K562 (cell line): ENCODE measurements around the gene CAMK2G. TPM values are rescaled to one million over a fixed set of nuclear protein-coding genes. Genes with fewer than 3 reads are reported as not detected.

Experiments
- ATF3 ChIP-seq, 2 experiments: fragments of 450-650 bp in 1 of 2; sonication (generic) in 1 of 2; formaldehyde crosslinking in 1 of 2; IDR thresholded peaks in 1 of 2; conservative IDR thresholded peaks in 1 of 2; 2 replicates each; pipeline versions ENCODE4 v1.6.1 to v1.8.1; 2016 to 2023; ENCODE audit warnings: mild to moderate bottlenecking in 2 of 2, moderate library complexity in 2 of 2, inconsistent platforms in 1 of 2, missing genetic modification reagents in 1 of 2
- CHD2 ChIP-seq: IDR thresholded peaks from 2 replicates; pipeline ENCODE4 v1.6.1; 2011; ENCODE audit warnings: low read depth, low read length
- DNMT1 ChIP-seq: fragments of 450-650 bp; IDR thresholded peaks from 2 replicates; pipeline ENCODE4 v1.6.1; 2016; ENCODE audit warnings: antibody characterized with exemption, mild to moderate bottlenecking
- ETV5 ChIP-seq: sonication (generic); formaldehyde crosslinking; IDR thresholded peaks from 2 replicates; pipeline ENCODE4 v1.4.0; 2020; ENCODE audit warnings: low read depth, mild to moderate bottlenecking, missing genetic modification reagents
- FOXA3 ChIP-seq, 2 experiments: fragments of 450-650 bp in 1 of 2; sonication (generic) in 1 of 2; formaldehyde crosslinking; IDR thresholded peaks in 1 of 2; conservative IDR thresholded peaks in 1 of 2; 2 replicates each; pipeline versions ENCODE4 v1.4.0 to v1.8.0; 2020 to 2022; ENCODE audit warnings: mild to moderate bottlenecking in 2 of 2, missing genetic modification reagents in 1 of 2
- HMG20B ChIP-seq: fragments of 250-450 bp; sonication (Bioruptor Pico); IDR thresholded peaks from 2 replicates; pipeline ENCODE4 v1.5.0; 2021; ENCODE audit warnings: mild to moderate bottlenecking
- MEF2D ChIP-seq: conservative IDR thresholded peaks from 2 replicates; pipeline ENCODE4 v1.6.1; 2016; ENCODE audit warnings: low read depth, missing genetic modification characterization, missing compliant biosample characterization
- MEIS2 ChIP-seq: fragments of 450-650 bp; IDR thresholded peaks from 2 replicates; pipeline ENCODE4 v1.6.1; 2014; ENCODE audit warnings: mild to moderate bottlenecking; ENCODE audit not compliant: partially characterized antibody
- MITF ChIP-seq: IDR thresholded peaks from 2 replicates; pipeline ENCODE4 v1.6.1; 2014; ENCODE audit warnings: antibody characterized with exemption
- NCOA6 ChIP-seq: fragments of 450-650 bp; IDR thresholded peaks from 2 replicates; pipeline ENCODE4 v1.6.1; 2017; ENCODE audit warnings: mild to moderate bottlenecking
- POLR2AphosphoS2 ChIP-seq: IDR thresholded peaks from 2 replicates; pipeline ENCODE4 v1.6.1; 2012; ENCODE audit warnings: low read length, improper control_type of control experiment
- PRPF4 ChIP-seq: fragments of 200-400 bp; formaldehyde crosslinking; IDR thresholded peaks from one replicate; pipeline ENCODE4 v1.6.1; 2017; ENCODE audit warnings: low read length, low read depth, mild to moderate bottlenecking; ENCODE audit not compliant: insufficient read depth, poor library complexity, severe bottlenecking
- SIN3B ChIP-seq: fragments of 450-650 bp; IDR thresholded peaks from 2 replicates; pipeline ENCODE4 v1.6.1; 2017; ENCODE audit warnings: low read depth, mild to moderate bottlenecking, moderate library complexity
- TAF9B ChIP-seq: fragments of 450-650 bp; IDR thresholded peaks from 2 replicates; pipeline ENCODE4 v1.6.1; 2018; ENCODE audit warnings: mild to moderate bottlenecking; ENCODE audit not compliant: partially characterized antibody
- ZC3H11A ChIP-seq: IDR thresholded peaks from 2 replicates; pipeline ENCODE4 v1.6.1; 2012; ENCODE audit warnings: low read depth, low read length, improper control_type of control experiment
- ZNF586 ChIP-seq: fragments of 450-650 bp; formaldehyde crosslinking; conservative IDR thresholded peaks from 2 replicates; pipeline ENCODE4 v1.4.0; 2020; ENCODE audit warnings: mild to moderate bottlenecking, moderate library complexity
- polyA plus RNA-seq, 8 experiments: library from polyadenylated mRNA; depleted of rRNA in 4 of 8; stranded (reverse) in 5 of 8; unstranded in 3 of 8; fragments of >200 nt; fragmentation: Nextera tagmentation in 2 of 8; fragmentation: Illumina TruSeq in 1 of 8; extraction: Ambion mirVana in 2 of 8; extraction: Trizol in 1 of 8; gene quantifications; 2 replicates each; pipeline versions ENCODE4 v1.2.1 to v1.2.3, GENCODE V29; 2011 to 2014; ENCODE audit warnings: inconsistent platforms in 1 of 8, missing spikeins in 1 of 8
- total RNA-seq, 7 experiments: library from RNA; depleted of rRNA in 6 of 7; stranded (reverse); fragments of >200 nt in 6 of 7; fragmentation: Illumina TruSeq in 2 of 7; extraction: Trizol in 2 of 7; gene quantifications; 2 replicates each; pipeline versions ENCODE4 v1.2.1 to v1.2.3, GENCODE V29; 2011 to 2021; ENCODE audit warnings: low replicate concordance in 1 of 7
- TF ChIP-seq, protein P1 (sequence below): fragments of 450-650 bp; conservative IDR thresholded peaks from 2 replicates; pipeline ENCODE4 v1.6.1; 2016; ENCODE audit warnings: missing genetic modification characterization, low read depth, mild to moderate bottlenecking, missing compliant biosample characterization, moderate library complexity
- TF ChIP-seq, protein P2 (sequence below), 2 experiments: fragments of 450-650 bp in 1 of 2; sonication (generic) in 1 of 2; formaldehyde crosslinking; conservative IDR thresholded peaks; 2 replicates each; pipeline versions ENCODE4 v1.4.0 to v1.8.1; 2020 to 2022; ENCODE audit warnings: mild to moderate bottlenecking in 1 of 2, missing genetic modification reagents in 1 of 2
- TF ChIP-seq, protein P3 (sequence below): fragments of 150-350 bp; IDR thresholded peaks from 2 replicates; pipeline ENCODE4 v1.6.1; 2014; ENCODE audit warnings: low read depth, mild to moderate bottlenecking, low read length, borderline replicate concordance

The CAMK2G gene
- total and polyA plus RNA-seq, 9 of the 15 experiments (the other 6 are each of a cell fraction or from before 2014, with no cell fraction given): 9.0 to 37.9 (median 32.6) TPM

- TF ChIP-seq FOXA3 (CRISPR knock-in tag; conservative IDR thresholded peaks at IDR 0.05 in 1 of 2, IDR thresholded peaks at IDR 0.05 in 1 of 2): no peak
- TF ChIP-seq ZC3H11A: no peak
- peak; percentile 43; the same call in 1 of the 2 replicates for TF ChIP-seq ATF3 (IDR thresholded peaks at IDR 0.05)
- no peak for TF ChIP-seq ATF3 (CRISPR knock-in tag; conservative IDR thresholded peaks at IDR 0.05)
- TF ChIP-seq PRPF4: no peak
- 0 out of 2 replicates have a peak, but pooled peaks have one; percentile 56 for TF ChIP-seq MEF2D (tag)
- TF ChIP-seq, protein P1, sequence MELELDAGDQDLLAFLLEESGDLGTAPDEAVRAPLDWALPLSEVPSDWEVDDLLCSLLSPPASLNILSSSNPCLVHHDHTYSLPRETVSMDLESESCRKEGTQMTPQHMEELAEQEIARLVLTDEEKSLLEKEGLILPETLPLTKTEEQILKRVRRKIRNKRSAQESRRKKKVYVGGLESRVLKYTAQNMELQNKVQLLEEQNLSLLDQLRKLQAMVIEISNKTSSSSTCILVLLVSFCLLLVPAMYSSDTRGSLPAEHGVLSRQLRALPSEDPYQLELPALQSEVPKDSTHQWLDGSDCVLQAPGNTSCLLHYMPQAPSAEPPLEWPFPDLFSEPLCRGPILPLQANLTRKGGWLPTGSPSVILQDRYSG (tag): no peak
- peak; percentile 58 for TF ChIP-seq MITF
- TF ChIP-seq DNMT1: no peak
- peak; percentile 81; the same call in 1 of the 2 replicates for TF ChIP-seq ETV5 (CRISPR knock-in tag)
- TF ChIP-seq TAF9B: peak; percentile 91
- TF ChIP-seq CHD2: no peak
- peak; percentile 92 for TF ChIP-seq SIN3B
- TF ChIP-seq POLR2AphosphoS2: peak; percentile 50; the same call in 1 of the 2 replicates
- no peak for TF ChIP-seq HMG20B (CRISPR knock-in tag)
- TF ChIP-seq ZNF586: no peak
- TF ChIP-seq, protein P2, sequence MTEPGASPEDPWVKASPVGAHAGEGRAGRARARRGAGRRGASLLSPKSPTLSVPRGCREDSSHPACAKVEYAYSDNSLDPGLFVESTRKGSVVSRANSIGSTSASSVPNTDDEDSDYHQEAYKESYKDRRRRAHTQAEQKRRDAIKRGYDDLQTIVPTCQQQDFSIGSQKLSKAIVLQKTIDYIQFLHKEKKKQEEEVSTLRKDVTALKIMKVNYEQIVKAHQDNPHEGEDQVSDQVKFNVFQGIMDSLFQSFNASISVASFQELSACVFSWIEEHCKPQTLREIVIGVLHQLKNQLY (CRISPR knock-in tag; conservative IDR thresholded peaks at IDR 0.05): no peak
- no peak for TF ChIP-seq NCOA6
- TF ChIP-seq, protein P3, sequence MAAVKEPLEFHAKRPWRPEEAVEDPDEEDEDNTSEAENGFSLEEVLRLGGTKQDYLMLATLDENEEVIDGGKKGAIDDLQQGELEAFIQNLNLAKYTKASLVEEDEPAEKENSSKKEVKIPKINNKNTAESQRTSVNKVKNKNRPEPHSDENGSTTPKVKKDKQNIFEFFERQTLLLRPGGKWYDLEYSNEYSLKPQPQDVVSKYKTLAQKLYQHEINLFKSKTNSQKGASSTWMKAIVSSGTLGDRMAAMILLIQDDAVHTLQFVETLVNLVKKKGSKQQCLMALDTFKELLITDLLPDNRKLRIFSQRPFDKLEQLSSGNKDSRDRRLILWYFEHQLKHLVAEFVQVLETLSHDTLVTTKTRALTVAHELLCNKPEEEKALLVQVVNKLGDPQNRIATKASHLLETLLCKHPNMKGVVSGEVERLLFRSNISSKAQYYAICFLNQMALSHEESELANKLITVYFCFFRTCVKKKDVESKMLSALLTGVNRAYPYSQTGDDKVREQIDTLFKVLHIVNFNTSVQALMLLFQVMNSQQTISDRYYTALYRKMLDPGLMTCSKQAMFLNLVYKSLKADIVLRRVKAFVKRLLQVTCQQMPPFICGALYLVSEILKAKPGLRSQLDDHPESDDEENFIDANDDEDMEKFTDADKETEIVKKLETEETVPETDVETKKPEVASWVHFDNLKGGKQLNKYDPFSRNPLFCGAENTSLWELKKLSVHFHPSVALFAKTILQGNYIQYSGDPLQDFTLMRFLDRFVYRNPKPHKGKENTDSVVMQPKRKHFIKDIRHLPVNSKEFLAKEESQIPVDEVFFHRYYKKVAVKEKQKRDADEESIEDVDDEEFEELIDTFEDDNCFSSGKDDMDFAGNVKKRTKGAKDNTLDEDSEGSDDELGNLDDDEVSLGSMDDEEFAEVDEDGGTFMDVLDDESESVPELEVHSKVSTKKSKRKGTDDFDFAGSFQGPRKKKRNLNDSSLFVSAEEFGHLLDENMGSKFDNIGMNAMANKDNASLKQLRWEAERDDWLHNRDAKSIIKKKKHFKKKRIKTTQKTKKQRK: no peak
- TF ChIP-seq MEIS2: no peak
Observed at GRCh38 chr10:73781879-73782748, 92.2 kb downstream of the CAMK2G start, which contains the start of gene CHCHD1 (continued).
